ENCODE measurements around the gene RBBP8NL. TPM values are rescaled to one million over a fixed set of nuclear protein-coding genes. Genes with fewer than 3 reads are reported as not detected.

RBBP8NL gene
- total RNA-seq, 6 experiments from 2014 or later, result not detected

DNA sequence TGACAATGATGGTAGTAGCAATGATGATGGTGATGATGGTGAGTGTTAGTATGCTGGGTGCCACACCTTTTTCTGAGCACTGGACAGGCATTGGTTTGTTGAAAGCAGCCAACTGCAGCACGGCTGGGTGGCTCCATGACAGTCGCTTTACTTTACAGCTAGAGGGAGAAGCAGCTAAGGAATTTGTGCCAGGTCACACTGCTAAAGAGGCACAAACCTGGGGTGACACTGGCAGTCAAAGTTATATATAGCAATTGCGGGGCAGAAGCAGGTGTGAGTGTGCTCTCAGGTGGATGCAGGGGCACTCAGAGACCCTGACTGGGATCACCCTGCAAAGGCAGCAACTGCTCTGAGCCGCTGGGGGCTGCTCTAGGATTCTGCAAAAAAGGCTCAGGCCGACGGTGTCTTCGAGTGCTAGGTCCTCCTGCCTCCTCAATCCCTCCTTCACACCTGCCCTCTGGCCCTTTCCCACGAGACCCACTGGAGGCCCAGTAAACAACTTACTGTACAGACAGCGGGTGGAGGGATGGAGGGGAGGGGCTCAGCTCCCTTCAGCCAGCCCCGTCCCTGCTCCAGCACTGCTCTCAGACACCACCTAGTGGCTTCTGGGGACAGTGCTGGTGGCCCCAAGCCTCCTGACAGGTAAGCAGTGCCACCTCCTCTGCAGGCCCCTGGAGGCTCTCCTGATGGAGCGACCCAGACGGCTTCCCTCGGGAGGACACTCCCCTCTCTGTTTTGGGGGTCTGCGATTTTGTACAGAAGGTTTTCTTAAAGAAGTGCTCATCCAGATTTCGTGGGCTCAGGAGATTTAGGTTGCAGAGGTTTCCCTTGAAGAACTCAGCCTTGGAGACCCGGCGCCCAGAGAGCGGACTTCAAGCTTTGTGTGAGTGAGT lies 44.8 kb downstream of the RBBP8NL start:
- no peaks in the 10 kb centered on the region for H3K27me3 ChIP-seq
- intact Hi-C loops (cut with DNase I), result no loop called here
- no peak overlapping the region for H3K4me3 ChIP-seq
- H3K27ac ChIP-seq, result no peak overlapping the region
- 38% methylated on average over 9 of the region's 18 CpGs for WGBS (ENCODE audit: insufficient coverage, low coverage, low lambda C conversion rate, missing lambda C conversion rate)
- TF ChIP-seq, protein P1, sequence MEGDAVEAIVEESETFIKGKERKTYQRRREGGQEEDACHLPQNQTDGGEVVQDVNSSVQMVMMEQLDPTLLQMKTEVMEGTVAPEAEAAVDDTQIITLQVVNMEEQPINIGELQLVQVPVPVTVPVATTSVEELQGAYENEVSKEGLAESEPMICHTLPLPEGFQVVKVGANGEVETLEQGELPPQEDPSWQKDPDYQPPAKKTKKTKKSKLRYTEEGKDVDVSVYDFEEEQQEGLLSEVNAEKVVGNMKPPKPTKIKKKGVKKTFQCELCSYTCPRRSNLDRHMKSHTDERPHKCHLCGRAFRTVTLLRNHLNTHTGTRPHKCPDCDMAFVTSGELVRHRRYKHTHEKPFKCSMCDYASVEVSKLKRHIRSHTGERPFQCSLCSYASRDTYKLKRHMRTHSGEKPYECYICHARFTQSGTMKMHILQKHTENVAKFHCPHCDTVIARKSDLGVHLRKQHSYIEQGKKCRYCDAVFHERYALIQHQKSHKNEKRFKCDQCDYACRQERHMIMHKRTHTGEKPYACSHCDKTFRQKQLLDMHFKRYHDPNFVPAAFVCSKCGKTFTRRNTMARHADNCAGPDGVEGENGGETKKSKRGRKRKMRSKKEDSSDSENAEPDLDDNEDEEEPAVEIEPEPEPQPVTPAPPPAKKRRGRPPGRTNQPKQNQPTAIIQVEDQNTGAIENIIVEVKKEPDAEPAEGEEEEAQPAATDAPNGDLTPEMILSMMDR (IDR thresholded peaks at IDR 0.05), result peak; percentile 90 to 97 (median 95)
- no peak for TF ChIP-seq POLR2A (IDR thresholded peaks at IDR 0.05)
- H3K36me3 ChIP-seq, result no peaks in the 10 kb centered on the region
- peak; percentile 78 to 81 (median 80) for DNase-seq
- peaks cover 0 to 15% (median 4%) of the 10 kb centered on the region in 4 donors for H3K4me1 ChIP-seq
- no peaks in the 10 kb centered on the region for H3K9me3 ChIP-seq
- ATAC-seq, result peak; percentile 77 to 88 (median 80)

DNA sequence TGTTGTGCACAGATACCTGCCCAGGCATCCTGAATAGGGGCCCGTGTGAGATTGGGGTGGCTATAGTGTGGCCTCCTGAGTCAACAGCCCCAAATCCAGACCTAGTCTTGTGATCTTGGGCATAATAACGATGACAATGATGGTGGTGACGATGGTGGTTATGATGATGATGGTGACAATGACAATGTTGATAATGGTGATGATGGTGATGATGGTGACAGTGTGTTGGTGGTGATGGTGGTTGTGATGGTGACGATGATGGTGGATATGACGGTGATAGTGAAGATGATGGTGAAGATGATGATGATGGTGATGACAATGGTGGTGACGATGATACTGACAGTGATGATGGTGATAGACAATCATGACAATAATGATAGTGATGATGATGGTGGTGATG lies 45.5 kb downstream of the RBBP8NL start:
- no peaks in the 10 kb centered on the region for H3K27me3 ChIP-seq
- no peak for ATAC-seq
- no peak for TF ChIP-seq POLR2A (IDR thresholded peaks at IDR 0.05)
- peaks cover 0 to 20% (median 4%) of the 10 kb centered on the region in 4 donors for H3K4me1 ChIP-seq
- H3K36me3 ChIP-seq, result no peaks in the 10 kb centered on the region
- WGBS (ENCODE audit: insufficient coverage, low coverage, low lambda C conversion rate, missing lambda C conversion rate), result 89% methylated on average over 5 of the region's 6 CpGs
- intact Hi-C loops (cut with DNase I), result no loop called here
- no peak overlapping the region for H3K27ac ChIP-seq
- DNase-seq, result no peak
- no peaks in the 10 kb centered on the region for H3K9me3 ChIP-seq
- H3K4me3 ChIP-seq, result no peak overlapping the region

DNA sequence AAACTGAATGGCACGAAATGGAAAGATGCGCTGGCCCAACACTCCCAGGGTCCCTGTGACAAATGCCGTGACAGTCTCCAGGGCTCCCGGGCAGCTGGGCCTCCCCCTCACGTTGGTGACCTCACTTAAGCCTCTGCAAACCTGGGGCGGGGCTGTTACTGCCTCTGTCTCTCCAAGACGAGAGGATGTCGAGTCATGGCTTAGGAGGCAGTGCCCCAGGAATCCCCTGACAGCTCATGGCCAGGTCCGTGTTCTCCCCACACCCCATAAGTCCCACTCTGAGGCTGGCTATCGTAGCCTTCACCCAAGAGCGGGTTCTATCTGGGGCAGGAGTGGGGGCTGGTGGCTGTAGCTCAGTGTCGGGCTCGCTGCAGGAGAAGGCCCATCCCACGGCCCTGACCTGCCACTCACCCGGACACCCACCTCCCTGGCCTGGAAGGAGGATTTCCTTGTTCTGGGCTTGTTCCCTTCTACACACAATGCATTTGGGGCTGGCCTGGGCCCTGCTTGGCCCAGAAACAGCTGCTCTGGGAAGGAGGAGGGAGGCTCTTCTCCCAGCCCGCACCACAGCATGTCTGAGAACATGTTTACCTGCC lies 46.0 kb downstream of the RBBP8NL start:
- peaks cover 0 to 25% (median 6%) of the 10 kb centered on the region in 4 donors for H3K4me1 ChIP-seq
- no peak for DNase-seq
- H3K27ac ChIP-seq, result peak overlapping the region in 1 of 3 donors; percentile 33

DNA sequence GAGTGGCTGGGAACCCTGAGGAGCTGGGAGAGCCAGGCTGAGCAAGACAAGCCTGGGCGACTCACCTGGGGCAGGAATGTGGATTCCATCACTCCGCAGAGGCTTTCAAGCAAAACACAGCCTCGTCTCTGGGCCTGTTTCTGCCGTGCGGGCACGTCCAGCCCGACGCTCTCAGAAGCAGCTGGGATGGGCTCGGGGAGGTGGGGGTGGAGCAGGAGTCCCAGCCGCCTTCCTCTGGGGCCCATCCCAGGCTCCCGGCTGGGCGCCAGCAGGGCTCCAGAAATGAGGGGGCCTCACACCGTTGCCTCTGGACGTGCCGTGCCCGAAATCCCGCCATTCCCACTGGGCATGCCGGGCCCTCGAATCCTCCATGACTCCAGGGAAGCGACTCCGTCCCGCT lies 49.1 kb downstream of the RBBP8NL start:
- WGBS (ENCODE audit: insufficient coverage, low coverage, low lambda C conversion rate, missing lambda C conversion rate), result no CpG with 5 or more reads among the region's 22 CpGs
- H3K9me3 ChIP-seq, result no peaks in the 10 kb centered on the region
- no peak overlapping the region for H3K27ac ChIP-seq
- H3K4me3 ChIP-seq, result no peak overlapping the region
- intact Hi-C loops (cut with DNase I), result loop anchor here (5.0 kb wide), 2 partner anchors 71 to 76 kb away; partner anchors contain the start of gene ADRM1 (in 1 of the 2)
- DNase-seq (no peak), ATAC-seq (no peak)
- H3K4me1 ChIP-seq, result peaks cover 0 to 24% (median 5%) of the 10 kb centered on the region in 4 donors
- no peaks in the 10 kb centered on the region for H3K36me3 ChIP-seq
- H3K27me3 ChIP-seq, result no peaks in the 10 kb centered on the region
- TF ChIP-seq, protein P1 (IDR thresholded peaks at IDR 0.05), result no peak
- no peak for TF ChIP-seq POLR2A (IDR thresholded peaks at IDR 0.05)

More for the DNA sequence above, 46.0 kb downstream of the RBBP8NL start:
- 76% methylated on average over 9 of the region's 16 CpGs for WGBS (ENCODE audit: insufficient coverage, low coverage, low lambda C conversion rate, missing lambda C conversion rate)
- no peak overlapping the region for H3K4me3 ChIP-seq
- peak in 2 of 4 donors; percentile 5 to 22 for ATAC-seq
- TF ChIP-seq, protein P1 (IDR thresholded peaks at IDR 0.05), result no peak
- TF ChIP-seq POLR2A (IDR thresholded peaks at IDR 0.05), result no peak
- H3K36me3 ChIP-seq, result no peaks in the 10 kb centered on the region
- intact Hi-C loops (cut with DNase I), result no loop called here
- H3K9me3 ChIP-seq, result no peaks in the 10 kb centered on the region
- H3K27me3 ChIP-seq, result no peaks in the 10 kb centered on the region
